Measurements from ENCODE around the gene SUGP2.

Gene SUGP2

DNA sequence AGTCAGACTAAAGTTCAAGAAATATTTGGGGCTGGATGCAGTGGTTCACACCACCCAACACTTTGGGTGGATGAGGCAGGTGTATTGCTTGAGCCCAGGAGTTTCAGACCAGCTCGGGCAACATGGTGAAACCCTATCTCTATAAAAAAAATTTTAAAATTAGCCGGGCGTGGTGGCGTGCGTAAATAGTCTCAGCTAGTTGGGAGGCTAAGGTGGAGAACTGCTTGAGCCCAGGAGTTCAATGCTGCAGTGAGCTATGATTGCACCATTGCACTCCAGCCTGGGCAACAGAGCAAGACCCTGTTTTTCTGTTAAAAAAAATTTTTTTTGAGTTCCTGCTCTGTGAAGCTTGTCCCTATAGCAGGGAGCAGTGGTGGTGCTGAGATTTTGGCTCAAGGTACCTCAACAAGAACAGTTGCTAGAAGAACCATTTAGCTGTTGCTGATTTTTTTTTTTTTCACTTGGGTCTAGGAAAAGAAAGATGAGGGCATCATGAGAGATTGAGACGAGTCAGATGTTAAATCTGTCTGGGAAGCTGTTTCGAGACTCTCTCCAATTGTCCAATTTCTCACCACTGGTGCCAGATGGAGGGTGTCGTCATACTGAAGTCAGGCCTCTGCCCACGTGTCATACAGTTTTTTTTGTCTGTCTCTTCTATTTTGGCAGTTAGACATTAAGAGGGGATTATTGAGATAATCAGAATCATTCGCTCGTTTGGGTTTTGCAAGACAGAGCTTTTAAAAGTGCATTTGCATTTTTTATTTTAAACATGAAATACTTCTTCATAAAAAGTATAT is 34.2 kb upstream of the SUGP2 start:
- no peaks in the 10 kb centered on the region for H3K9me3 ChIP-seq (ENCODE audit: low read length)
- no peak overlapping the region for H3K9ac ChIP-seq (ENCODE audit: low read length)
- no peaks in the 10 kb centered on the region for H3K36me3 ChIP-seq (ENCODE audit: insufficient read depth, low read length)
- no peak overlapping the region for H3K4me3 ChIP-seq (ENCODE audit: low read depth in 1 of 2, low read length in 2 of 2)
- peaks cover 18% of the 10 kb centered on the region for H3K4me1 ChIP-seq (ENCODE audit: insufficient read depth, low read length)
- H3K27ac ChIP-seq (ENCODE audit: low read depth, low read length), result no peak overlapping the region
- no peaks in the 10 kb centered on the region for H3K27me3 ChIP-seq (ENCODE audit: control insufficient read depth in 1 of 2, insufficient read depth in 2 of 2, low read length in 2 of 2)

DNA sequence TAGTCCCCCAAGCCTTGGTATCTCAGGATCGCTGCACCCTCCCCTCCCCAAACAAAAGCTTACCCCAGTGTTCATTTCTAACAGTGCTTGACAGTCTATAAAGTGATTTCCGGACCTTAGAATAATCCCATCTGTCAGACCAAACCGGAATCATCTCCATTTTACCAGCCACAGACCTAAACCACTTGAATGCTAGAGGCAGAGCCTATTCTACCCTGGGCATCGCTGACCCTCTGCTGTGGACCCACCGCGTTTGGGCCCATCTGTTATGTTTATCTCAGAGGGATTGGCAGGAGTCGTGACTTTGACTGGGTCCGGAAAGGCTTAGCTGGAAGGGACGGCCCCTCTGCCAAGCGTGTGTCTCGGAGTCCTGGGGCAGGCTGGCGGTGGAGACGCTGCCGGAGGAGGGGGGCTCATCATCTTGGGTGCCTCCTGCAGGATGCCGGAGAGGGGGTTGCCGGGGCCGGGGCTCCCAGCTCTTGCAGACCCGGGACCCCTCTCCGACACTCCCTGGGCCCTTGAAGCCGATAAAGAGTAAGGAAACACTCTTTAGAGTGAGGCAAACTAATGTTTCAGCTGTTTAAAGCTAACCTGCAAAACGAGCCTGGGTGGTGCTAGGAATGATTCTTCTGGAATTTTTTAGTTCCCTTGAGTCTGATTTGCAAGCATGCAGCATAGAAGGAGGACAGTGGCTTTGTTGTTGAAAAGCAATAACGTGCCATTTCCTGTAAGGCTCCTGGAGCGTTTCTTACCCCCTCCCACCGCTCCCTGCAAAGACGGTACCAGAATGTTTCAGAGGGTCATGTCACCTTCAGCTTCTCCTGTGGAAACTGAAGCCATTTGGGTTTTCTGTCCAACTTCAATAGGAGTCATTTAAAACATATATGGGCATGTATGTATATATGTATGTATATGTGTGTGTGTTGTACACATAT is 31.8 kb upstream of the SUGP2 start:
- no peaks in the 10 kb centered on the region for H3K9me3 ChIP-seq (ENCODE audit: low read length)
- peak overlapping the region; percentile 71 to 82 for H3K4me3 ChIP-seq (ENCODE audit: low read depth in 1 of 2, low read length in 2 of 2)
- H3K27ac ChIP-seq (ENCODE audit: low read depth, low read length), result peak overlapping the region; percentile 52
- H3K4me1 ChIP-seq (ENCODE audit: insufficient read depth, low read length), result peaks cover 18% of the 10 kb centered on the region
- H3K36me3 ChIP-seq (ENCODE audit: insufficient read depth, low read length), result no peaks in the 10 kb centered on the region
- no peaks in the 10 kb centered on the region for H3K27me3 ChIP-seq (ENCODE audit: control insufficient read depth in 1 of 2, insufficient read depth in 2 of 2, low read length in 2 of 2)
- H3K9ac ChIP-seq (ENCODE audit: low read length), result peak overlapping the region; percentile 68

DNA sequence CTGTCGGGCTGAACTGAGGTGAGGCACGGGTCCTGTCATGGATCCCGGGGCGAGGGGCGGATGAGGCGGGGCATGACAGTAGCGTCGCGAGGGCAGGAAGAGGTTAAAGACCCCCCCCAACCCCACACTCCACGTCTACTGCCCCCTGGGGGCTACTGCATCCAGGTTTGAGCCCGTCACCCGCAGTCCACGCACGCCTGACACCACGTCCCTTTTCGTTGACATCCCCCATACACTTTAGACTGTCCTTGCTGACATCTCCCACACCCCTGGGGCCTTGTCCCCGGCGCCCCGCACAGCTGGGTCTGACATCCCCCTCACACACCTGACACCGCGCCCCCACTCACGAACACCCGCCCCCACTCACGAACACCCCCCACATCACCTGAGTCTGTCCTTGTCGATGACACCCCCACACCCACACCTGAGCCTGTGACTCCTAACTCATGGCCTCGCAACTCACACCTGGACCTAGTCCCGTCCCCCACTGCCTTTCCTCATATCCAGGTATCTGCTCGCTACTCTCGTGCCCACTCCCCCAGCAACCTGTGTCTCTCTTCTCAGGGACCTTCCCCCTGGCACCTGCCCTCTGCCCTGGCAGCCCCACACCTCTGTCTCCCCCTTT is 30.9 kb upstream of the SUGP2 start:
- no peaks in the 10 kb centered on the region for H3K36me3 ChIP-seq (ENCODE audit: insufficient read depth, low read length)
- H3K4me1 ChIP-seq (ENCODE audit: insufficient read depth, low read length), result peaks cover 16% of the 10 kb centered on the region
- no peaks in the 10 kb centered on the region for H3K27me3 ChIP-seq (ENCODE audit: control insufficient read depth in 1 of 2, insufficient read depth in 2 of 2, low read length in 2 of 2)
- H3K27ac ChIP-seq (ENCODE audit: low read depth, low read length), result peak overlapping the region; percentile 52
- H3K9ac ChIP-seq (ENCODE audit: low read length), result peak overlapping the region; percentile 68
- H3K4me3 ChIP-seq (ENCODE audit: low read depth in 1 of 2, low read length in 2 of 2), result peak overlapping the region; percentile 71 to 82
- no peaks in the 10 kb centered on the region for H3K9me3 ChIP-seq (ENCODE audit: low read length)

DNA sequence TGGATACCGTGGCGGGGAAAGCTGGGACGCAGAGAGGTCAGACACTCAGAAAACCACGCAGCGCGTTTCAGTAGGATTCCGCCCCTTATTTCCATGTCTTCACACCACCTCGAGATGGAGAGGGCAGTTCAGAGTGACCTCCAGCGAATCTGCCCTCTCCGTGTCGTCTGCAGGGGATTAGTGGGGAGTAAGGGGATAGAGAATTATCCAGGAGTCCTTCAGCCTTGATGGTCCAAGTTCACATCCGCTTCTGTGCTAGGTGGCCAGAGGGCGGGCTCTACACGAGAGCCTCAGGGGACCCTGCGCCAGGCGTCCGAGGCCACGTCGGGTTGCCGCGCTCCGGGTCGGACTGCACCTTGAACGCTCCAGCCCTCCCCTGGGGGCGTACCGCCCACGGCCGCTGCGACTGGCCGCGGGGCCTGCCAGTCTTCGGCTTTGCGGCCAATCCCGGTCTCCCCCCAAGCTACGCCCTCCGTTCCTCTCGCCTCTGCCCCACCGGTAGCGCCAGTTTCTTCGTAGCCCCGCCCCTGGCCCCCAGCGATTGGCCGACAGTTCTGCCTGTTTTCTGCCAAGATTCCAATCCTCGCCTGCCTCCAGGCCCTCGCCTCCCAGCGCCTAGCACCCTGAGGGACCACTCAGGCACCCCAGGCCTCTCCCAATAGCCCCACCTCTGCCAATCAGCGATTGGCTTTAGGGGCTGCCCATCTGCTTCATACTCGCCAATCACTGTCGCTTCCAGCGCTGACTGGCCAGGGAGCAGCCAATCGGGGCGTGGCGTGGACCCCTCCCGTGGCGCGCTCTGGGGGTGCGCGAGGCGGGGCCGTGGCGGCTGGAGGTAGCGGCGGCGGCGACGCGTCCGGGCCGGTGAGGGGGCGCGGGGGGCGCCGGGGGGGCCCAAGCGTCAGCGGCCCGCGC is 30.1 kb upstream of the SUGP2 start, which contains the start of gene SLC25A42:
Gene SLC25A42 (plus strand): TSS at position 812 of the 915 bp plus-strand sequence. CDS start 32,131 bp downstream, outside the sequence.
- Histone ChIP-seq H3K36me3 (ENCODE audit: insufficient read depth, low read length) (peaks cover under 1% of the 10 kb centered on the region), H3K9me3 (ENCODE audit: low read length) (no peaks in the 10 kb centered on the region), H3K9ac (ENCODE audit: low read length) (peak within 1 kb of the TSS; percentile 68), H3K4me1 (ENCODE audit: insufficient read depth, low read length) (peaks cover 13% of the 10 kb centered on the region), H3K27ac (ENCODE audit: low read depth, low read length) (peak within 1 kb of the TSS; percentile 52), H3K4me3 (ENCODE audit: low read depth in 1 of 2, low read length in 2 of 2) (peak within 1 kb of the TSS; percentile 71 to 82), H3K27me3 (ENCODE audit: control insufficient read depth in 1 of 2, insufficient read depth in 2 of 2, low read length in 2 of 2) (no peaks in the 10 kb centered on the region)

GRCh38 chr19:19062454-19063182 is 29.3 kb upstream of the SUGP2 start:
- peaks cover 13% of the 10 kb centered on the region for H3K4me1 ChIP-seq (ENCODE audit: insufficient read depth, low read length)

GRCh38 chr19:19061506-19061905 is 28.2 kb upstream of the SUGP2 start:
- no peaks in the 10 kb centered on the region for H3K27me3 ChIP-seq (ENCODE audit: control insufficient read depth in 1 of 2, insufficient read depth in 2 of 2, low read length in 2 of 2)

More at GRCh38 chr19:19062454-19063182, 29.3 kb upstream of the SUGP2 start:
- H3K9me3 ChIP-seq (ENCODE audit: low read length), result no peaks in the 10 kb centered on the region
- peaks cover 7% of the 10 kb centered on the region for H3K36me3 ChIP-seq (ENCODE audit: insufficient read depth, low read length)
- peak overlapping the region; percentile 12 for H3K9ac ChIP-seq (ENCODE audit: low read length)
- no peaks in the 10 kb centered on the region for H3K27me3 ChIP-seq (ENCODE audit: control insufficient read depth in 1 of 2, insufficient read depth in 2 of 2, low read length in 2 of 2)
- H3K27ac ChIP-seq (ENCODE audit: low read depth, low read length), result no peak overlapping the region
- peak overlapping the region in 1 of 2 donors; percentile 51 for H3K4me3 ChIP-seq (ENCODE audit: low read depth in 1 of 2, low read length in 2 of 2)

GRCh38 chr19:19059837-19060611 is 26.7 kb upstream of the SUGP2 start:
- Histone ChIP-seq H3K4me3 (ENCODE audit: low read depth in 1 of 2, low read length in 2 of 2) (no peak overlapping the region), H3K36me3 (ENCODE audit: insufficient read depth, low read length) (peaks cover 7% of the 10 kb centered on the region), H3K27me3 (ENCODE audit: control insufficient read depth in 1 of 2, insufficient read depth in 2 of 2, low read length in 2 of 2) (no peaks in the 10 kb centered on the region), H3K9me3 (ENCODE audit: low read length) (no peaks in the 10 kb centered on the region), H3K4me1 (ENCODE audit: insufficient read depth, low read length) (peaks cover 8% of the 10 kb centered on the region), H3K27ac (ENCODE audit: low read depth, low read length) (no peak overlapping the region), H3K9ac (ENCODE audit: low read length) (no peak overlapping the region)

More at GRCh38 chr19:19061506-19061905, 28.2 kb upstream of the SUGP2 start:
- no peak overlapping the region for H3K9ac ChIP-seq (ENCODE audit: low read length)
- H3K36me3 ChIP-seq (ENCODE audit: insufficient read depth, low read length), result peaks cover 7% of the 10 kb centered on the region
- no peak overlapping the region for H3K4me3 ChIP-seq (ENCODE audit: low read depth in 1 of 2, low read length in 2 of 2)
- H3K4me1 ChIP-seq (ENCODE audit: insufficient read depth, low read length), result peaks cover 13% of the 10 kb centered on the region
- H3K9me3 ChIP-seq (ENCODE audit: low read length), result no peaks in the 10 kb centered on the region
- H3K27ac ChIP-seq (ENCODE audit: low read depth, low read length), result no peak overlapping the region

- Histone ChIP-seq H3K36me3 (ENCODE audit: insufficient read depth, low read length) (peaks cover 15% of the 10 kb centered on the region), H3K9me3 (ENCODE audit: low read length) (no peaks in the 10 kb centered on the region), H3K27ac (ENCODE audit: low read depth, low read length) (no peak overlapping the region), H3K4me1 (ENCODE audit: insufficient read depth, low read length) (no peaks in the 10 kb centered on the region), H3K27me3 (ENCODE audit: control insufficient read depth in 1 of 2, insufficient read depth in 2 of 2, low read length in 2 of 2) (no peaks in the 10 kb centered on the region), H3K9ac (ENCODE audit: low read length) (no peak overlapping the region), H3K4me3 (ENCODE audit: low read depth in 1 of 2, low read length in 2 of 2) (no peak overlapping the region)
Measured at GRCh38 chr19:19059018-19059836, 25.9 kb upstream of the SUGP2 start.

DNA sequence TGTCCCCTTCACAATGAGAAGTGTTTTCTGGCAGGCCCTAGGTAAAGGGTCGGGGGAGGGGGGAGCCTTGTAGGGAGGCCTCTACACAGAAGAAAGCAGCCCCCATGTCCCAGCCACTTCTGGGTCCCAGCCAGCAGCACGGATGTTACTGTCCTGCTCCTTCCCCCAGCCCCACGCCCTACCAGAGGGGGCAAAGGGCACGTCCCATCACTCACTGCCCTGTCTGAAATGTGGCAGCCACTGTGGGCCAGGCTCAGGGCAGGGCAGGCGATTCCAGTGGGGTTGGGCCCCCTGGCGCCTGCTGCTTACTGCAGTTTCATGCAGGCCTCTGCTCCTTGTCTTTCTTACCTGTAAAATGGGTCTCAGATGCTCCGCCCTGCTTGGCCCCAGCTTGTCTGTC is 24.4 kb upstream of the SUGP2 start:
- H3K27ac ChIP-seq (ENCODE audit: low read depth, low read length), result no peak overlapping the region
- no peaks in the 10 kb centered on the region for H3K27me3 ChIP-seq (ENCODE audit: control insufficient read depth in 1 of 2, insufficient read depth in 2 of 2, low read length in 2 of 2)
- no peaks in the 10 kb centered on the region for H3K9me3 ChIP-seq (ENCODE audit: low read length)
- H3K4me1 ChIP-seq (ENCODE audit: insufficient read depth, low read length), result no peaks in the 10 kb centered on the region
- H3K36me3 ChIP-seq (ENCODE audit: insufficient read depth, low read length), result peaks cover 20% of the 10 kb centered on the region
- H3K4me3 ChIP-seq (ENCODE audit: low read depth in 1 of 2, low read length in 2 of 2), result no peak overlapping the region
- H3K9ac ChIP-seq (ENCODE audit: low read length), result no peak overlapping the region
